ENCODE measurements around the gene DLL3.

DLL3 gene

DNA sequence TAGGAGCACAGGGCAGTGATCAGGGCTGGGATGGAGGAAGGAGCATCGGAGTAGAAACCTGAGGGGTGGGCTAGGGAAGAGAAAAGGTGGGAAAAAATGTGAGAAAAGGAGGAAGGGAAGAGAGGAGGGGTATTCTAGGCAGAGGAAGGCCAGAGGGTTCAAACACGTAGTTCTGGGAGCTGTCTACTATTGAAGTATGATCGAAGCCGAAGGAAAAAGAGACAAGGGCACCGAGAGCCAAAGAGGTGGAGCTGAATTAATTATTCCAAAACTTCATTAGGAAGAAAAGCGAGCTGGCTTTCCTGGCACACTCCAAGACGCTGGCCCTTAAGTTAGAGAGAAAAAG is 7.8 kb downstream of the DLL3 start:
- no peaks in the 10 kb centered on the region; the same call in 1 of the 2 replicates for H3K36me3 ChIP-seq (ENCODE audit: insufficient read depth, low read length)
- no peaks in the 10 kb centered on the region for H3F3A ChIP-seq (ENCODE audit: insufficient read depth, low read length)
- peaks cover 5% of the 10 kb centered on the region; the same call in 1 of the 2 replicates for H3K27me3 ChIP-seq (ENCODE audit: insufficient read depth, low read length)
- H3K9me3 ChIP-seq (ENCODE audit: low read length) = no peaks in the 10 kb centered on the region
- no peak overlapping the region for H3K4me3 ChIP-seq (ENCODE audit: low read depth, low read length, poor library complexity, severe bottlenecking)
- H3K4me2 ChIP-seq (ENCODE audit: low read length) = no peak overlapping the region
- H3K9me2 ChIP-seq (ENCODE audit: low read depth, low read length) = no peaks in the 10 kb centered on the region
- no peaks in the 10 kb centered on the region for H3K79me2 ChIP-seq (ENCODE audit: insufficient read depth, low read length)
- no peak overlapping the region for H2AFZ ChIP-seq (ENCODE audit: low read length)
- no peak overlapping the region for H3K27ac ChIP-seq (ENCODE audit: low read depth, low read length, poor library complexity, severe bottlenecking)
- H4K20me1 ChIP-seq (ENCODE audit: insufficient read depth, low read length) = no peaks in the 10 kb centered on the region
- peaks cover 14% of the 10 kb centered on the region for H3K4me1 ChIP-seq (ENCODE audit: insufficient read depth, low read length, severe bottlenecking)
- TF ChIP-seq, protein P1, sequence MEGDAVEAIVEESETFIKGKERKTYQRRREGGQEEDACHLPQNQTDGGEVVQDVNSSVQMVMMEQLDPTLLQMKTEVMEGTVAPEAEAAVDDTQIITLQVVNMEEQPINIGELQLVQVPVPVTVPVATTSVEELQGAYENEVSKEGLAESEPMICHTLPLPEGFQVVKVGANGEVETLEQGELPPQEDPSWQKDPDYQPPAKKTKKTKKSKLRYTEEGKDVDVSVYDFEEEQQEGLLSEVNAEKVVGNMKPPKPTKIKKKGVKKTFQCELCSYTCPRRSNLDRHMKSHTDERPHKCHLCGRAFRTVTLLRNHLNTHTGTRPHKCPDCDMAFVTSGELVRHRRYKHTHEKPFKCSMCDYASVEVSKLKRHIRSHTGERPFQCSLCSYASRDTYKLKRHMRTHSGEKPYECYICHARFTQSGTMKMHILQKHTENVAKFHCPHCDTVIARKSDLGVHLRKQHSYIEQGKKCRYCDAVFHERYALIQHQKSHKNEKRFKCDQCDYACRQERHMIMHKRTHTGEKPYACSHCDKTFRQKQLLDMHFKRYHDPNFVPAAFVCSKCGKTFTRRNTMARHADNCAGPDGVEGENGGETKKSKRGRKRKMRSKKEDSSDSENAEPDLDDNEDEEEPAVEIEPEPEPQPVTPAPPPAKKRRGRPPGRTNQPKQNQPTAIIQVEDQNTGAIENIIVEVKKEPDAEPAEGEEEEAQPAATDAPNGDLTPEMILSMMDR (IDR thresholded peaks at IDR 0.05; ENCODE audit: low read length) = no peak
- TF ChIP-seq EZH2 (IDR thresholded peaks at IDR 0.05; ENCODE audit: borderline replicate concordance, low read length) = no peak
- H3K9ac ChIP-seq (ENCODE audit: low read length) = no peak overlapping the region

DNA sequence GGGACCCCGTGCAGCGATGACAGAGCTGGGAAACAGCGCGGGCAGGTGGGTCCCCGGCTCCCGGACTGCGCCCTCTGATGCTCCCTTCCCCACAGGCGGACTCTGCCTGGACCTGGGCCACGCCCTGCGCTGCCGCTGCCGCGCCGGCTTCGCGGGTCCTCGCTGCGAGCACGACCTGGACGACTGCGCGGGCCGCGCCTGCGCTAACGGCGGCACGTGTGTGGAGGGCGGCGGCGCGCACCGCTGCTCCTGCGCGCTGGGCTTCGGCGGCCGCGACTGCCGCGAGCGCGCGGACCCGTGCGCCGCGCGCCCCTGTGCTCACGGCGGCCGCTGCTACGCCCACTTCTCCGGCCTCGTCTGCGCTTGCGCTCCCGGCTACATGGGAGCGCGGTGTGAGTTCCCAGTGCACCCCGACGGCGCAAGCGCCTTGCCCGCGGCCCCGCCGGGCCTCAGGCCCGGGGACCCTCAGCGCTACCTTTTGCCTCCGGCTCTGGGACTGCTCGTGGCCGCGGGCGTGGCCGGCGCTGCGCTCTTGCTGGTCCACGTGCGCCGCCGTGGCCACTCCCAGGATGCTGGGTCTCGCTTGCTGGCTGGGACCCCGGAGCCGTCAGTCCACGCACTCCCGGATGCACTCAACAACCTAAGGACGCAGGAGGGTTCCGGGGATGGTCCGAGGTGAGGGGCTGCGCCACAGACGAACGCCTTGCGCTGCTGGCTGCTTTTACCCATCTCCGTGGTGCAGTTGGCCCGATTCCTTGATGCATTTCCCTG is 8.4 kb downstream of the DLL3 start:
- Histone ChIP-seq H3K27me3 (ENCODE audit: insufficient read depth, low read length) (peaks cover 5% of the 10 kb centered on the region; the same call in 1 of the 2 replicates), H3K4me3 (ENCODE audit: low read depth, low read length, poor library complexity, severe bottlenecking) (peak overlapping the region; percentile 67), H3K79me2 (ENCODE audit: insufficient read depth, low read length) (no peaks in the 10 kb centered on the region), H3K9me3 (ENCODE audit: low read length) (no peaks in the 10 kb centered on the region), H3K9me2 (ENCODE audit: low read depth, low read length) (no peaks in the 10 kb centered on the region), H3K4me2 (ENCODE audit: low read length) (peak overlapping the region; percentile 71), H3K27ac (ENCODE audit: low read depth, low read length, poor library complexity, severe bottlenecking) (no peak overlapping the region), H4K20me1 (ENCODE audit: insufficient read depth, low read length) (no peaks in the 10 kb centered on the region), H3K36me3 (ENCODE audit: insufficient read depth, low read length) (no peaks in the 10 kb centered on the region; the same call in 1 of the 2 replicates), H3K9ac (ENCODE audit: low read length) (peak overlapping the region; percentile 68), H3K4me1 (ENCODE audit: insufficient read depth, low read length, severe bottlenecking) (peaks cover 14% of the 10 kb centered on the region), H3F3A (ENCODE audit: insufficient read depth, low read length) (no peaks in the 10 kb centered on the region), H2AFZ (ENCODE audit: low read length) (no peak overlapping the region)
- TF ChIP-seq EZH2 (IDR thresholded peaks at IDR 0.05; ENCODE audit: borderline replicate concordance, low read length) = no peak
- TF ChIP-seq, protein P1 (IDR thresholded peaks at IDR 0.05; ENCODE audit: low read length) = no peak

DNA sequence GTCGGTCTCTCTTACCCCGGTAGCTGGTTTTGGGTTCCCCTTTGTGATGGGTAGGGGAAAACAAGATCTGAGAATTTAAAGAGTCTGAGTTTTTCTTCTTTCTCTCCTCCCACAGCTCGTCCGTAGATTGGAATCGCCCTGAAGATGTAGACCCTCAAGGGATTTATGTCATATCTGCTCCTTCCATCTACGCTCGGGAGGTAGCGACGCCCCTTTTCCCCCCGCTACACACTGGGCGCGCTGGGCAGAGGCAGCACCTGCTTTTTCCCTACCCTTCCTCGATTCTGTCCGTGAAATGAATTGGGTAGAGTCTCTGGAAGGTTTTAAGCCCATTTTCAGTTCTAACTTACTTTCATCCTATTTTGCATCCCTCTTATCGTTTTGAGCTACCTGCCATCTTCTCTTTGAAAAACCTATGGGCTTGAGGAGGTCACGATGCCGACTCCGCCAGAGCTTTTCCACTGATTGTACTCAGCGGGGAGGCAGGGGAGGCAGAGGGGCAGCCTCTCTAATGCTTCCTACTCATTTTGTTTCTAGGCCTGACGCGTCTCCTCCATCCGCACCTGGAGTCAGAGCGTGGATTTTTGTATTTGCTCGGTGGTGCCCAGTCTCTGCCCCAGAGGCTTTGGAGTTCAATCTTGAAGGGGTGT is 9.1 kb downstream of the DLL3 start:
- Histone ChIP-seq H3K4me2 (ENCODE audit: low read length) (peak overlapping the region; percentile 71), H3K36me3 (ENCODE audit: insufficient read depth, low read length) (no peaks in the 10 kb centered on the region), H4K20me1 (ENCODE audit: insufficient read depth, low read length) (no peaks in the 10 kb centered on the region), H3K9me3 (ENCODE audit: low read length) (no peaks in the 10 kb centered on the region), H3K79me2 (ENCODE audit: insufficient read depth, low read length) (no peaks in the 10 kb centered on the region), H3F3A (ENCODE audit: insufficient read depth, low read length) (no peaks in the 10 kb centered on the region), H2AFZ (ENCODE audit: low read length) (no peak overlapping the region), H3K4me1 (ENCODE audit: insufficient read depth, low read length, severe bottlenecking) (peaks cover 10% of the 10 kb centered on the region), H3K4me3 (ENCODE audit: low read depth, low read length, poor library complexity, severe bottlenecking) (peak overlapping the region; percentile 67), H3K27ac (ENCODE audit: low read depth, low read length, poor library complexity, severe bottlenecking) (no peak overlapping the region), H3K9ac (ENCODE audit: low read length) (peak overlapping the region; percentile 68), H3K27me3 (ENCODE audit: insufficient read depth, low read length) (peaks cover 5% of the 10 kb centered on the region; the same call in 1 of the 2 replicates), H3K9me2 (ENCODE audit: low read depth, low read length) (no peaks in the 10 kb centered on the region)
- TF ChIP-seq, protein P1 (IDR thresholded peaks at IDR 0.05; ENCODE audit: low read length) = no peak

All from OCI-LY1 (cell line).